K562 (cell line): ENCODE measurements around the gene CCDC71L. TPM values are rescaled to one million over a fixed set of nuclear protein-coding genes. Genes with fewer than 3 reads are reported as not detected.
A peak's percentile ranks its signal among the peaks of the same experiment; 100 is the strongest.

Experiments used
- ARNT ChIP-seq, 2 experiments: fragments of 450-650 bp; IDR thresholded peaks; 2 replicates each; pipeline ENCODE4 v1.6.1; 2016; ENCODE audit warnings: mild to moderate bottlenecking in 1 of 2
- MITF ChIP-seq: IDR thresholded peaks from 2 replicates; pipeline ENCODE4 v1.6.1; 2014; ENCODE audit warnings: antibody characterized with exemption
- ZMIZ1 ChIP-seq, 2 experiments: fragments of 150-350 bp in 1 of 2; IDR thresholded peaks; 2 replicates each; pipeline ENCODE4 v1.6.1; 2012 to 2016; ENCODE audit warnings: low read depth in 2 of 2, low read length in 2 of 2, mild to moderate bottlenecking in 1 of 2, moderate library complexity in 1 of 2
- ZNF318 ChIP-seq, 2 experiments: fragments of 450-650 bp; IDR thresholded peaks; 2 replicates each; pipeline ENCODE4 v1.6.1; 2016; ENCODE audit warnings: mild to moderate bottlenecking in 2 of 2, borderline replicate concordance in 1 of 2, low read depth in 1 of 2, moderate library complexity in 1 of 2
- polyA plus RNA-seq, 8 experiments: library from polyadenylated mRNA; depleted of rRNA in 4 of 8; stranded (reverse) in 5 of 8; unstranded in 3 of 8; fragments of >200 nt; fragmentation: Nextera tagmentation in 2 of 8; fragmentation: Illumina TruSeq in 1 of 8; extraction: Ambion mirVana in 2 of 8; extraction: Trizol in 1 of 8; gene quantifications; 2 replicates each; pipeline versions ENCODE4 v1.2.1 to v1.2.3, GENCODE V29; 2011 to 2014; ENCODE audit warnings: inconsistent platforms in 1 of 8, missing spikeins in 1 of 8
- total RNA-seq, 7 experiments: library from RNA; depleted of rRNA in 6 of 7; stranded (reverse); fragments of >200 nt in 6 of 7; fragmentation: Illumina TruSeq in 2 of 7; extraction: Trizol in 2 of 7; gene quantifications; 2 replicates each; pipeline versions ENCODE4 v1.2.1 to v1.2.3, GENCODE V29; 2011 to 2021; ENCODE audit warnings: low replicate concordance in 1 of 7

Gene CCDC71L
- total and polyA plus RNA-seq, 9 of the 15 experiments (the other 6 are each of a cell fraction or from before 2014, with no cell fraction given): 5.7 to 108 (median 25.4) TPM

GRCh38 chr7:106679153-106679931 is 18.4 kb upstream of the CCDC71L start (continued):
- TF ChIP-seq ZNF318 (IDR thresholded peaks at IDR 0.05; ENCODE audit: borderline replicate concordance in 1 of 2, low read depth in 1 of 2): peak; percentile 75 to 96; a peak in 3 of 4 replicates
- no peak for TF ChIP-seq ZMIZ1 (IDR thresholded peaks at IDR 0.05; ENCODE audit: low read depth in 2 of 2, low read length in 2 of 2)
- peak; percentile 60 for TF ChIP-seq MITF
- TF ChIP-seq ARNT (IDR thresholded peaks at IDR 0.05): peak in 1 of 2 experiments; percentile 75; a peak in 1 of 4 replicates
- TF ChIP-seq, all 486 proteins: peak for 118
